Dedifferentiated amniotic fluid mesenchymal stem cell (primary cell): ENCODE measurements around the gene PRRX2.
"Not testable (repeated sequence)": the region's sequence is repeated elsewhere in the genome, so short reads cannot be mapped to it uniquely, and the experiment has no call there.

Experiments
- DNase-seq: peaks from one replicate; pipeline ENCODE4 v3.0.0-alpha.2; 2016; ENCODE audit errors: extremely low spot score

Gene PRRX2

GRCh38 chr9:129636343-129636742 is 29.1 kb upstream of the PRRX2 start:
- DNase-seq = not testable (repeated sequence)

- no peak for DNase-seq
Measured at GRCh38 chr9:129637102-129637501, 28.3 kb upstream of the PRRX2 start.

GRCh38 chr9:129637673-129638439 is 27.6 kb upstream of the PRRX2 start:
- no peak for DNase-seq

GRCh38 chr9:129639034-129639630 is 26.3 kb upstream of the PRRX2 start:
- DNase-seq = no peak

GRCh38 chr9:129639756-129640085 is 25.7 kb upstream of the PRRX2 start:
- no peak for DNase-seq

GRCh38 chr9:129640086-129640870 is 25.2 kb upstream of the PRRX2 start:
- no peak for DNase-seq

- DNase-seq = no peak
Measured at GRCh38 chr9:129640871-129641749, 24.3 kb upstream of the PRRX2 start.

GRCh38 chr9:129641750-129642585 is 23.5 kb upstream of the PRRX2 start, which contains the start of gene ASB6:
TSS of gene ASB6 (minus strand) at chr9:129642151. CDS start at chr9:129641999, 152 bp downstream.
- peak; percentile 92 for DNase-seq

GRCh38 chr9:129643706-129644105 is 21.7 kb upstream of the PRRX2 start:
- DNase-seq = no peak

GRCh38 chr9:129644365-129644764 is 21.1 kb upstream of the PRRX2 start:
- no peak for DNase-seq

GRCh38 chr9:129644902-129645301 is 20.5 kb upstream of the PRRX2 start:
- DNase-seq = no peak

- DNase-seq = no peak
Measured at GRCh38 chr9:129646252-129646651, 19.2 kb upstream of the PRRX2 start.

GRCh38 chr9:129646654-129647053 is 18.8 kb upstream of the PRRX2 start:
- no peak for DNase-seq

- DNase-seq = no peak
Measured at GRCh38 chr9:129647635-129648034, 17.8 kb upstream of the PRRX2 start.

GRCh38 chr9:129648092-129648763 is 17.2 kb upstream of the PRRX2 start:
- no peak for DNase-seq

GRCh38 chr9:129648764-129649115 is 16.7 kb upstream of the PRRX2 start:
- DNase-seq = no peak

GRCh38 chr9:129649726-129650679 is 15.4 kb upstream of the PRRX2 start:
- peak; percentile 39 for DNase-seq

- no peak for DNase-seq
Measured at GRCh38 chr9:129650680-129651235, 14.7 kb upstream of the PRRX2 start.
